ENCODE results near the gene SLX4IP. TPM values are rescaled to one million over a fixed set of nuclear protein-coding genes. Genes with fewer than 3 reads are reported as not detected.

SLX4IP gene
- total and polyA plus RNA-seq, 2 of the 13 experiments (the other 11 are each of a cell fraction or from before 2014, with no cell fraction given), result 3.6 to 7.3 TPM

DNA sequence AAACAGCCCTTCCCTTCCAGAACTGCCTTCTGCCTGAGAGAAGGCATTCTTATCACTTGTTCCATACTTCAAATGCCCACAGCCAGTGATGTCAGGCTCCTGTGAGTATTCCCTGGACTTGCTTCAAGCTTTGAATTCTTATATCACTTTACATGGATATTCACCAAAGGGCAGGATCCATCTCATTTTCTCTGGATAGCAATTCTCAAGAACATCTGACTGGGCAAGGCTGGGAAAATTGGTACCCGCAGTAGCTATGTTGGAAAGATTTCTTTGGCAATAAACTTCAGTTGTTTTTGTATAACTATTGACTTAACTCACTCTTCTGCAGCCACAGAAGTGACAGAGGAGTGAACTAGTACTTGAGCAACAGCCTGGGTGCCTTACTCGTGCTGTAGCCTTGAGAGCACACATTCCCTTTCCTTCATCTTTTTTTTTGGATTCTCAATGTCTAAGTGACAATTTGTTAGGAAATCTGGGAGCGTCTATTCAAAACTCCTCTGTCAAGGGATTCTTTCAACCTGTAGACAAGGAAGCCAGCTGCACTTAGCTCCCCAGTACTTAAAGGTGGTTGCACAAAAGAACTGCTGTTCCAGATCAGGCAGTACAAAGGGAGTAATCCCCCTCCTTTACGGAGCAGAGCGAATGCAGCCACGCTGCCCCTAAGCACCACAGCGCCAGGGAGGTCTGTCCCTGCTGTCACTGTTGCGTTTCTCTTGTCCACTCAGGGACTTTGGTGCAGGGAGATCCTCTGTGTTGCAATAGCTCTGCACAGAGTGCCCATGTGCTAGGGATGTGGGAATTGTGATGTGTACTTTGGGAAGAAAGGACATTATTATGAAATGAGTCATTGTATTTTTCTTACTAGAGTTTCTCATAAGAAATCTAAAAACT is 169.1 kb downstream of the SLX4IP start (continued):
- peak; percentile 37; the same call in 1 of the 2 replicates for TF ChIP-seq ZFX (CRISPR knock-in tag; IDR thresholded peaks at IDR 0.05; ENCODE audit: low read depth)
- no peak for TF ChIP-seq ZFYVE20 (CRISPR knock-in tag; IDR thresholded peaks at IDR 0.05; ENCODE audit: borderline replicate concordance, low read depth)
- peak; percentile 84 for TF ChIP-seq ZMYM2 (CRISPR knock-in tag; IDR thresholded peaks at IDR 0.05)
- peak; percentile 64 for TF ChIP-seq ZEB1 (IDR thresholded peaks at IDR 0.05; ENCODE audit: insufficient replicate concordance, low read depth)
- peak; percentile 57 for TF ChIP-seq NFYB (CRISPR knock-in tag; IDR thresholded peaks at IDR 0.05)
- TF ChIP-seq ELF4 (CRISPR knock-in tag; IDR thresholded peaks at IDR 0.05; ENCODE audit: borderline replicate concordance), result peak; percentile 20; the same call in 1 of the 2 replicates
- TF ChIP-seq HHEX (CRISPR knock-in tag; IDR thresholded peaks at IDR 0.05), result peak; percentile 48; the same call in 1 of the 2 replicates
- peak; percentile 21; the same call in 1 of the 2 replicates for TF ChIP-seq PHF20 (CRISPR knock-in tag; IDR thresholded peaks at IDR 0.05)
- TF ChIP-seq, protein P1, sequence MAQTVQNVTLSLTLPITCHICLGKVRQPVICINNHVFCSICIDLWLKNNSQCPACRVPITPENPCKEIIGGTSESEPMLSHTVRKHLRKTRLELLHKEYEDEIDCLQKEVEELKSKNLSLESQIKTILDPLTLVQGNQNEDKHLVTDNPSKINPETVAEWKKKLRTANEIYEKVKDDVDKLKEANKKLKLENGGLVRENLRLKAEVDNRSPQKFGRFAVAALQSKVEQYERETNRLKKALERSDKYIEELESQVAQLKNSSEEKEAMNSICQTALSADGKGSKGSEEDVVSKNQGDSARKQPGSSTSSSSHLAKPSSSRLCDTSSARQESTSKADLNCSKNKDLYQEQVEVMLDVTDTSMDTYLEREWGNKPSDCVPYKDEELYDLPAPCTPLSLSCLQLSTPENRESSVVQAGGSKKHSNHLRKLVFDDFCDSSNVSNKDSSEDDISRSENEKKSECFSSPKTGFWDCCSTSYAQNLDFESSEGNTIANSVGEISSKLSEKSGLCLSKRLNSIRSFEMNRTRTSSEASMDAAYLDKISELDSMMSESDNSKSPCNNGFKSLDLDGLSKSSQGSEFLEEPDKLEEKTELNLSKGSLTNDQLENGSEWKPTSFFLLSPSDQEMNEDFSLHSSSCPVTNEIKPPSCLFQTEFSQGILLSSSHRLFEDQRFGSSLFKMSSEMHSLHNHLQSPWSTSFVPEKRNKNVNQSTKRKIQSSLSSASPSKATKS (CRISPR knock-in tag; IDR thresholded peaks at IDR 0.05), result no peak
- TF ChIP-seq, protein P2, sequence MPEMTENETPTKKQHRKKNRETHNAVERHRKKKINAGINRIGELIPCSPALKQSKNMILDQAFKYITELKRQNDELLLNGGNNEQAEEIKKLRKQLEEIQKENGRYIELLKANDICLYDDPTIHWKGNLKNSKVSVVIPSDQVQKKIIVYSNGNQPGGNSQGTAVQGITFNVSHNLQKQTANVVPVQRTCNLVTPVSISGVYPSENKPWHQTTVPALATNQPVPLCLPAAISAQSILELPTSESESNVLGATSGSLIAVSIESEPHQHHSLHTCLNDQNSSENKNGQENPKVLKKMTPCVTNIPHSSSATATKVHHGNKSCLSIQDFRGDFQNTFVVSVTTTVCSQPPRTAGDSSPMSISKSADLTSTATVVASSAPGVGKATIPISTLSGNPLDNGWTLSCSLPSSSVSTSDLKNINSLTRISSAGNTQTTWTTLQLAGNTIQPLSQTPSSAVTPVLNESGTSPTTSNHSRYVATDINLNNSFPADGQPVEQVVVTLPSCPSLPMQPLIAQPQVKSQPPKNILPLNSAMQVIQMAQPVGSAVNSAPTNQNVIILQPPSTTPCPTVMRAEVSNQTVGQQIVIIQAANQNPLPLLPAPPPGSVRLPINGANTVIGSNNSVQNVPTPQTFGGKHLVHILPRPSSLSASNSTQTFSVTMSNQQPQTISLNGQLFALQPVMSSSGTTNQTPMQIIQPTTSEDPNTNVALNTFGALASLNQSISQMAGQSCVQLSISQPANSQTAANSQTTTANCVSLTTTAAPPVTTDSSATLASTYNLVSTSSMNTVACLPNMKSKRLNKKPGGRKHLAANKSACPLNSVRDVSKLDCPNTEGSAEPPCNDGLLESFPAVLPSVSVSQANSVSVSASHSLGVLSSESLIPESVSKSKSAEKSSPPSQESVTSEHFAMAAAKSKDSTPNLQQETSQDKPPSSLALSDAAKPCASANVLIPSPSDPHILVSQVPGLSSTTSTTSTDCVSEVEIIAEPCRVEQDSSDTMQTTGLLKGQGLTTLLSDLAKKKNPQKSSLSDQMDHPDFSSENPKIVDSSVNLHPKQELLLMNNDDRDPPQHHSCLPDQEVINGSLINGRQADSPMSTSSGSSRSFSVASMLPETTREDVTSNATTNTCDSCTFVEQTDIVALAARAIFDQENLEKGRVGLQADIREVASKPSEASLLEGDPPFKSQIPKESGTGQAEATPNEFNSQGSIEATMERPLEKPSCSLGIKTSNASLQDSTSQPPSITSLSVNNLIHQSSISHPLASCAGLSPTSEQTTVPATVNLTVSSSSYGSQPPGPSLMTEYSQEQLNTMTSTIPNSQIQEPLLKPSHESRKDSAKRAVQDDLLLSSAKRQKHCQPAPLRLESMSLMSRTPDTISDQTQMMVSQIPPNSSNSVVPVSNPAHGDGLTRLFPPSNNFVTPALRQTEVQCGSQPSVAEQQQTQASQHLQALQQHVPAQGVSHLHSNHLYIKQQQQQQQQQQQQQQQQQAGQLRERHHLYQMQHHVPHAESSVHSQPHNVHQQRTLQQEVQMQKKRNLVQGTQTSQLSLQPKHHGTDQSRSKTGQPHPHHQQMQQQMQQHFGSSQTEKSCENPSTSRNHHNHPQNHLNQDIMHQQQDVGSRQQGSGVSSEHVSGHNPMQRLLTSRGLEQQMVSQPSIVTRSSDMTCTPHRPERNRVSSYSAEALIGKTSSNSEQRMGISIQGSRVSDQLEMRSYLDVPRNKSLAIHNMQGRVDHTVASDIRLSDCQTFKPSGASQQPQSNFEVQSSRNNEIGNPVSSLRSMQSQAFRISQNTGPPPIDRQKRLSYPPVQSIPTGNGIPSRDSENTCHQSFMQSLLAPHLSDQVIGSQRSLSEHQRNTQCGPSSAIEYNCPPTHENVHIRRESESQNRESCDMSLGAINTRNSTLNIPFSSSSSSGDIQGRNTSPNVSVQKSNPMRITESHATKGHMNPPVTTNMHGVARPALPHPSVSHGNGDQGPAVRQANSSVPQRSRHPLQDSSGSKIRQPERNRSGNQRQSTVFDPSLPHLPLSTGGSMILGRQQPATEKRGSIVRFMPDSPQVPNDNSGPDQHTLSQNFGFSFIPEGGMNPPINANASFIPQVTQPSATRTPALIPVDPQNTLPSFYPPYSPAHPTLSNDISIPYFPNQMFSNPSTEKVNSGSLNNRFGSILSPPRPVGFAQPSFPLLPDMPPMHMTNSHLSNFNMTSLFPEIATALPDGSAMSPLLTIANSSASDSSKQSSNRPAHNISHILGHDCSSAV (CRISPR knock-in tag; IDR thresholded peaks at IDR 0.05; ENCODE audit: borderline replicate concordance), result no peak
- TF ChIP-seq KDM5A (IDR thresholded peaks at IDR 0.05; ENCODE audit: borderline replicate concordance, low read length), result peak; percentile 35; the same call in 1 of the 2 replicates
- TF ChIP-seq KAT8 (CRISPR knock-in tag; IDR thresholded peaks at IDR 0.05), result peak; percentile 92
- TF ChIP-seq NFIB (CRISPR knock-in tag; IDR thresholded peaks at IDR 0.05; ENCODE audit: borderline replicate concordance), result no peak
- TF ChIP-seq, protein P3, sequence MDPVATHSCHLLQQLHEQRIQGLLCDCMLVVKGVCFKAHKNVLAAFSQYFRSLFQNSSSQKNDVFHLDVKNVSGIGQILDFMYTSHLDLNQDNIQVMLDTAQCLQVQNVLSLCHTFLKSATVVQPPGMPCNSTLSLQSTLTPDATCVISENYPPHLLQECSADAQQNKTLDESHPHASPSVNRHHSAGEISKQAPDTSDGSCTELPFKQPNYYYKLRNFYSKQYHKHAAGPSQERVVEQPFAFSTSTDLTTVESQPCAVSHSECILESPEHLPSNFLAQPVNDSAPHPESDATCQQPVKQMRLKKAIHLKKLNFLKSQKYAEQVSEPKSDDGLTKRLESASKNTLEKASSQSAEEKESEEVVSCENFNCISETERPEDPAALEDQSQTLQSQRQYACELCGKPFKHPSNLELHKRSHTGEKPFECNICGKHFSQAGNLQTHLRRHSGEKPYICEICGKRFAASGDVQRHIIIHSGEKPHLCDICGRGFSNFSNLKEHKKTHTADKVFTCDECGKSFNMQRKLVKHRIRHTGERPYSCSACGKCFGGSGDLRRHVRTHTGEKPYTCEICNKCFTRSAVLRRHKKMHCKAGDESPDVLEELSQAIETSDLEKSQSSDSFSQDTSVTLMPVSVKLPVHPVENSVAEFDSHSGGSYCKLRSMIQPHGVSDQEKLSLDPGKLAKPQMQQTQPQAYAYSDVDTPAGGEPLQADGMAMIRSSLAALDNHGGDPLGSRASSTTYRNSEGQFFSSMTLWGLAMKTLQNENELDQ (CRISPR knock-in tag; IDR thresholded peaks at IDR 0.05; ENCODE audit: borderline replicate concordance), result no peak
- peak; percentile 66; the same call in 1 of the 2 replicates for TF ChIP-seq NFKB2 (CRISPR knock-in tag; IDR thresholded peaks at IDR 0.05; ENCODE audit: borderline replicate concordance)
